GM10266 (cell line): ENCODE results near the gene FBXL2.

ENCODE experiments used
- DNase-seq: peaks from one replicate; pipeline ENCODE4 v3.0.0; 2012; ENCODE audit errors: extremely low spot score
- CTCF ChIP-seq: IDR thresholded peaks from 2 replicates; pipeline ENCODE4 v1.5.1; 2012; ENCODE audit warnings: mild to moderate bottlenecking, low read depth; ENCODE audit not compliant: control insufficient read depth, insufficient read depth; ENCODE audit errors: missing control alignments

Gene FBXL2

DNA sequence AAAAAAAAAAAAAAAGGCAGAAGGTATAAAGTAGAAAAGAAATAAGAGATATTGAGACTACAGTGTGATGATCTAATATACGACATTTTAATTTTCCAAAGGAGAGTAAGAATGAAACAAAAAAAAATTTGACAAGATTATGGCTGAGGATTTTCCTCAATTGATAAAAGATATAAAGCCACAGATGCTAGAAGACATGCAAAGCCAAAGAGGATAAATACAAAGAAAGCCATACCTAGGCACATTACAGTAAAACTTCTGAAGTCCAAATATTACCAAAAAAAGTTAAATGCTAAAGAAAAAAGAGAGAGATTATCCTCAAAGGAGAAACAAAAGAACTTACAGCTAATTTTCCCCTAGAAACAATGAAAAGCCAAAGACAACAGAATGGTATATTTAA, 38.3 kb upstream of the FBXL2 start:
- TF ChIP-seq CTCF, result no peak
- no peak for DNase-seq

DNA sequence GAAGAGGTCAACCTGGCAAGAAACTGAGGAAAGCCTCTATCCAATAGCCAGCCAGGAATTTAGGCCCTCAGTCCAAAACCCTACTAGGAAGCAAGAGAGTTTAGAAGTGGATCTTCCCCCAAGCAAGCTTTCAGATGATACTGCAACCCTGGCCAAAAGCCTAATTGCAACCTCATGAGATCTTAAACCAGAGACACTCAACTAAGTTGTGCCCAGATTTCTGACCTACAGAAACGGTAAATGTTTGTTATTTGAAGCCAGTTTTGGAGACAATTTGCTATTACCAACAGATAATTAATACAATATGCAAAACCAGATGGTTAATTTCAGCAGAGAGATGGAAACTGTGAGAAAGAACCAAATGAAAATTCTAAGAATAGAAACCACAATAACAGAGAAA, 37.0 kb upstream of the FBXL2 start:
- no peak for TF ChIP-seq CTCF

DNA sequence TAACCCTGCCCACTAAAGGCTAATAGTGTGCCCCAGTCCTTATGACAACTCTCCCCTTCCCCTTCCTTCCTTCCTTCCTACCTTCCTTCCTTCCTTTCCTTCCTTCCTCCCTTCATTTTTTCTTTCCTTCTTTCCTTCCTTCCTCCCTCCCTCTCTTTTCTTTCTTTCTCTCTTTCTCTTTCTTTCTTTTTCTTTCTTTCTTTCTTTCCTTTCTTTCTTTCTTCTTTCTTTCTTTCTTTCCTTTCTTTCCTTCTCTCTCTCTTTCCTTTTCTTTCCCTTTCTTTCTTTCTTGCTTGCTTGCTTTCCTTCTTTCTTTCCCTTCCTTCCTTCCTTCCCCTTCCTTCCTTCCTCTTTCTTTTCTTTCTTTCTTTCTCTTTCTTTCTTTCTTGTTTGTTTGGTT, 30.5 kb upstream of the FBXL2 start:
- TF ChIP-seq CTCF, result no peak
- no peak for DNase-seq

More for the DNA sequence above, 37.0 kb upstream of the FBXL2 start:
- no peak for DNase-seq

- DNase-seq, result no peak
- TF ChIP-seq CTCF, result no peak
Measured at GRCh38 chr3:33250712-33251111, 26.5 kb upstream of the FBXL2 start.

DNA sequence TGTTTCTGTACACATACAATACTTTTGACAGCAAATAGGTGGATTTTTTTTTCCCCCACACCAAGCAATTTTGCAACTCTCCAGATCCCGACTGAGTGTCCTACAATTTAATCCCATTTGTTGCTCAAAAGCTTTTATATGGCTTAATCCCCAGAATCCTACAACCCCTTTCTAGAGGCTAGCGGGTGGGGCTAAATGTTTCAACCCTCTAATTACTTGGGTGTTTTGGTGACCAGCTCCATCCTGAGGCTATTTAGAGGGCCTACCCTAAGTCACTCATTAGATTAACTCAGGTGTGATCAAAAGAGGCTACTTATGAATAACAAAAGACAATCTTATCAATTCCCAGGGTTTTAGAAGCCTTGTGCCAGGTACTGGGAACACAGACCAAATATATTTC, 21.0 kb upstream of the FBXL2 start:
- DNase-seq, result no peak
- TF ChIP-seq CTCF, result no peak

DNA sequence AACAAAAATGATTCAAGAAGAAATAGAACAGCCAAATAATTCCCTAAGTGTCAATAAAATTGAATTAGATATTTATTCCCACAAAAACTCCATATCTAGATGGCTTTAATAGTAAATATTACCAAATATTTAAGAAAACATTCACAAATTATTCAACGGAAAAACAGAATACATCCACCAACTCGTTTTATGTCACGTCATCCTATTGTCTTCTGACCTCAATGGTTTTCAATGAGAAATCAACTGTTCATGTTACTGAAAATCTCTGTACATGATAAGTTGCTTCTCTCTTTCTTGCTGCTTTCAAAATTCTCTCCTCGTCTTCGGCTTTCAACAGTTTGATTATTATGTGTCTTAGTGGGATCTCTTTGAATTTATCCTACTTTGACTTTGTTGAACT, 17.1 kb upstream of the FBXL2 start:
- no peak for TF ChIP-seq CTCF
- no peak for DNase-seq

- DNase-seq, result no peak
- TF ChIP-seq CTCF, result no peak
Measured at GRCh38 chr3:33269385-33269784, 7.9 kb upstream of the FBXL2 start.
